Hepatic stellate cell (primary cell): ENCODE measurements around the gene LTBP2.
A peak's percentile ranks its signal among the peaks of the same experiment; 100 is the strongest.
"Not testable (repeated sequence)": the region's sequence is repeated elsewhere in the genome, so short reads cannot be mapped to it uniquely, and the experiment has no call there.

Experiments
- DNase-seq: peaks from one replicate; pipeline ENCODE4 v3.0.0; 2011; ENCODE audit warnings: low spot score

The LTBP2 gene

DNA sequence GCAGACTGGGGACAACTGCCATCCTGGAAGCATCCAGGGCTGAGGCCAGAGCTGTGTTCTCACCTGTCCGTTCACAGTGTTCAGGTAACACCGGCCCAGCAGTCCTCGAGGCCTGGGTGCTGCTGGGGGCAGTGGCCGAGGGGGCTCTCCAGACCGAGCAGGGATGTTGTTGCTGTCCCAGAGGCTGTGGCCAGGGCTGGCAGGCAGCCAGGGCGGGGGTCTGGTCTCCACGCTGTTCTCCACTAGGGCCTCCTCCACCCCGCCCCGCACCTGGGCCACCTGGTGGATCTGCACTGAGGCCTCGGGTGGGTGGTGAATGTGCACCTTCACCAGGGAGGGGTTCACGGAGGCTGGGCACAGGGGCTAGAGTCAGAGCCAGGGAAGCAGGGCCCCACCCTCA, 61.0 kb downstream of the LTBP2 start:
- DNase-seq = no peak

DNA sequence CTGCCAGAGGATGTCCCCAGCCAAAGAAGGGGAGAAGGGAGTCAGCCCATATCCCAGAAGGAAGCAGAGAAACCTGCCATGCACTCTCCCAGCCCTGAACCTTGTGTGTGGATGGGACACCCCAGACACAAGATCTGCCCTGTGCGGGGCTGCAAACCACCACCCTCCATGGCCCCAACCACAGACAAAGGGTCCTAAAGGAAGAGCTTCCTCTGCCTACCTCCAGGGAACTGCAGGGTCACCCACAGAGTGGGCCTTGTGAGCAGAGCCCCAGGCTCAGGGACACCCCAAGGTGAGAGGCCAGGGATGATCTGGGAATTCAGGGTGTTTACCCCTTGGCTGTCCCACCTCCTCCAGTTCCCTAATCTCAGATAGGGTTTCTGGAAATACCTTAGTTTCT, 62.0 kb downstream of the LTBP2 start:
- DNase-seq = no peak

DNA sequence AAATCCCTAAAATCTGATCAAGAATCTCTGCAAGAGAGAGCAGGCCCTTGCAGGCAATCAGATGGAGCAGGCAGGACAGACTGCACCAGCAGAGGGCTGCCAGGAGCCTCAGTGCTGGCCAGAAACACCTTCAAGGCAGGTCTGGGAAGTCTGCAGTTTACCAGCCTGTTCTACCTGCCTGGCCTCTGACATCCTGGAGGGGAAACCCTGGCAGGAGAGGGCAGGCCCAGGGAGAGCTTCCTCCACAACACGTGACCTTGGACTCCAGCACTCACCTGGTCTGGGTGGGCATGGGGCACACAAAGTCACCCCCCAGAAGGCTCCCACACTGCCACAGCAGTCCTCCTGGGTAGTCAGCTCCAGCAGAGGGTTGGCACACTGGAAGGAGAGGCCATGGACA, 62.4 kb downstream of the LTBP2 start:
- DNase-seq = no peak

DNA sequence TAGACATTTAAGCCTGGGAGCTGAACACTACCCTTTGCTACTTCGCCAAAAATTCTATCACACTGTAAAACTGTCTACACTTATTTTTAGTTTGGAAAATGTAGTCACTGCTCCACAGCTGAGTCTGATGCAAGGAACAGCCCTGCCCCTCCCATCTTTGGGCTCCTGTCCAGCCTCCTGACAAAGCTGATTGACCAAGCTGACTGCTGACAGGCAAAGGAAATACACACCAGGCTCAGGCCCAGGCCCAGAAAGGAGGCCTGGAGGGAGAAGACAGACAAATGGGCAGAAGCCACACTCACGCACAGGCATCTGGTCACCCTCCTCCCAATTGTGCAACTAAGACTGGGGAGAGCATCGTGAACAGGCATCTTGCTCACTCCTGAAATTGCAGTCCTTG, 63.2 kb downstream of the LTBP2 start:
- no peak for DNase-seq

DNA sequence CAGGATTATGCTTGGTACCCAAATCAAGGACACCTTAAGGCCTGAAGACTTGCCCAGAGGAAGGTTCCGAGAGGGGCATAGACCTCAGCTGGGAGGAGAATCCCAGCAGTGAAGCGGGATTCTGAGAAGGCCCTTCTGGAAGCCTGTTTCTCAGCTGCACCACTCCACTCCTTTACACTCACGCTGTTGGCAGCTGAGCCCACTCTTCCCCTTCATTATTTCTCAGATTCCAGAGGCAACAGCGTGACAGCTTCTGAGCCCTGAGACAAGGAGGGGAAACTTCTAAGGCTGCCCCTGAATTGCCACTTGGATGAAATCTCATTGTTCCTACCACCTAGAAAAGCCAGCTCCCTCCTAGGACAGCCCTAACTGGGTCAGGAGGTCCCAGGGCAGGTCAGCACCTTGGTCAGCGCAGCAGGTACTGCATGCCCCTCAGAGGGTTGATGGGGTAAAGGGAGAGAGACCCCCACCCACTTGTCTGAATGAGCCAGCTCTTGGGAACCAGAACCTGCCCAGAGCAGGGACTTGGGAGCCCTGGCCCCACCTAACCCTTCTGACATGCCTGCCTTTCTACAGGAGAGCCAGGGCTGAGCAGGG, 64.6 kb downstream of the LTBP2 start:
- DNase-seq = no peak

DNA sequence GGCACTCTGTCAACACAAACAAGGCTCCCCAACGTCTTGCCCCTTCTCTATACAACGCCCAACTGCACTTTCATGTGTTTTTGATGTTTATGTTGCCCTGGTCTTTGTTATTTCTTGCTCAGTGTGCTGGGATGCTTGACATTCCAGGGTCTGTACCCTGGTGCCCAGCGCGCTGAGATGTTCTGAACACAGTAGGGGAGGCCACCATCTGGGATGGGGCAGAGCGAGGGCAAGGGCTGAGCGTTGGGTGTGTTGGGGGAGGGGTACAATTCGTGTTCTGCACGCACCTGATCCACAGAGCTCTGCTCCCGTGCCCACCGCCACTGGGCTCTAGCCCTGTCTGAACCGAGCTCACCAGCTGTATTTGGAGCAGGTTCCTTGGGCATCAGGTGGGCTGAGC, 65.6 kb downstream of the LTBP2 start:
- DNase-seq = no peak

DNA sequence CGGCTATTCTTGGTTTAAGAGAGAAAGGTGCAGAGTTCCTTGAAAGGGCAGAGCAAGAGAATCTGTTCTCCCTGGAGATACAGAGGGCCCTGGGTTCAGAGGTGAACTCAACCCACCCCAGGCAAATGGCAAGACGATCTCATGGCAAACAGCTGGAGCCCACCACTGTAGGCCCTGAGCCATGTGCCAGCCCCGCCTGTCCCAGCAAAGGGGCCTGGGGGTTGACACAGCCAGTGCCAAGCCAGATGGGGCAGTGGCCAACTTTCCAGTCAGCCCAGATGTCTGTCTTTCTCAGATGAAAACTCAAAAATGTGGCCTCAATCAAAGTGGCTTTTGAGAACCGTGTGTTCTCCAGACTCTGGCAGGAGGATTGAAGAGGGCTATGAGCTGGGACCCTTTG, 66.7 kb downstream of the LTBP2 start:
- no peak for DNase-seq

DNA sequence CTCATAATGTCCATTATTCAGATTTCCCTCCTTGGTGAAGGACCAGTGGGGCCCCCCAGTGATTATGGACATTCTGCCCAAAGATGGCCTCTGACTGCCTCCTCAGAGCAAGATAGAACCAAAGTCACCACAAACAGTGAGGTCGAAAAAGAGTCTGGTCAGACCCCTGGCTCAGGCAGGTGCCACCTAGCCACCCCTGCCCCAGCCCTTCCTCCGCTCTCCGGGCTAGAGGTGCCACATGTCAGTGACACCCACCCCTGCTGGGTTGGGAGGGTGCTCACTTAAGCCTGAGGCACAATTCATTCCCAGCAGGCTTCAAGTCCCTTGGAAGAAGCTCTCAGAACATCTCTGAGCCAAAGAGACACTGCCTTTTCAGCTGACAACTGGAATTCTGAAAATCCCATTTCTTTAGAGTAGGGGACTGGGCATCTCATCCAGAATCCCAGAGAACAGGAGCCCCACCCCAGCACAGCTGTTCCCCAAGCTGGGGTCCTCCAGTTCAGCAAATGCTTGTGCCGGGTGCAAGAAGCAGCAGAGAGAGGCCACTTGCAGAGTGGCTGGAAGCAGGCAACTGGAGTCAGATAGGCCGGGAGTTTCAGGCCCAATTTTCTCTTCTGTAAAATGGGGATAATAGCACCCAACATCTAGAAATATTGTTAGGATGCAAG, 68.1 kb downstream of the LTBP2 start:
- no peak for DNase-seq

DNA sequence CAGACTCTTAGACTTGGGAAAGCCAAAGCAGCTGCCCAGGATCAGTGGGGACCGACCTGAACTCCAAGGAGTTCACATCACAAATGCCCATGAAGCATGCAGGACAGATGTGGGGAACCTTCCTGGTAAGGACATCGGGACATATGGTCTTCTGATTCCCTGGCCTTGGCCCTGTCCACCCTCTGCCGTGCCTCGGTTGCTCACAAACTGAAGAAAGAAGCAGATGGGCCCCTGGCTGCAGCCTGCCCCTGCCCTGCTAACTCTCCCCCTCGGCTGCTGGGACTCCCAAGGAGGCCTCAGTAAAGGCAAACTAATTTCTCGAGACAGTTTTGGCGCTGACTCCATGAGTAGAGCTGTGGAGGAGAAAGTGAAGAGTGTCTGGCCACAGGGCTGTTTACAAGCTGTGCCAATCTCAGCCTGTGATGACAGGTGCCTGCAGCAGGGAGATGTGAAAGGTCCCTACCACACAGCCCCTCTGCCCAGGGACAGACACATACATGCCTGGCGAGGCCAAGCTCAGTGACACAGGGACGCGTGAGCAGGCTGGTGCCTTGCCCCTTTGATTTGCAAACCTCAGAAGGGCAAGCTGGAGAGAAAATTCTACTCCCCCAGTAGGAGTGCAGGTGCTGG, 69.9 kb downstream of the LTBP2 start:
- DNase-seq = no peak

DNA sequence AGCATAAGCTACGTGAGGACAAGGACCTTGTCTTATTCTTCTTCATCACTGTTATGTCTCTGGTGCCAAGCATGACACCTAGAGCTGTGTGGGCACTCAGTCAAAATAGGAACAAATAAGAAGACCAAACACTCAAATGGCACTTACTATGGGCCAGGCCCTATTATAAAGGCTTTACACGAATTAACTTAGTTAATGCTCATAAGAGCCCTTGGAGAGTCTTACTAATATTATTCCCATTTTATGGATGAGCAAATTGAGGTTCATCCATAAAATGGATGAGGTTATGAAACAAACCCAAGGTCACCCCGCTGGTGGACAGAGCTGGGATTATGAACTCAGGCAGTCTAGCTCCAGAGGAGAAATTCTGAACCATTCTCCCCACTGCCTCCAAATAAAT, 70.8 kb downstream of the LTBP2 start:
- no peak for DNase-seq

DNA sequence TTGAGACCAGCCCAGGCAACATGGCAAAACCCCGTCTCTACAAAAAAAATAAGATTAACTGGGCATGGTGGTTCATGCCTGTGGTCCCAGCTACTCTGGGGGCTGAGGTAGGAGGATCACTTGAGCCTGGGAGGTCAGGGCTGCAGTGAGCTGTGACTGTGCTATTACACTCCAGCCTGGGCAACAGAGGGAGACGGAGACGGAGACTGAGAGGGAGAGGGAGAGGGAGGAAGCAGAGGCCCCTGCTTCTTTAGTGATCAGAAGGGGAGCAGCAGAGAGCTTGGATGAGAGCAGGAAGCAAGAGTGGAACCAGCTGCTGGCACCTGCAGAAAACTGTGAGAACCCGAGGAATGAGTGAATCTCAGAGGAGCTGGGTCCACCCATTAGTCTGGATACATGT, 72.5 kb downstream of the LTBP2 start:
- DNase-seq = no peak

DNA sequence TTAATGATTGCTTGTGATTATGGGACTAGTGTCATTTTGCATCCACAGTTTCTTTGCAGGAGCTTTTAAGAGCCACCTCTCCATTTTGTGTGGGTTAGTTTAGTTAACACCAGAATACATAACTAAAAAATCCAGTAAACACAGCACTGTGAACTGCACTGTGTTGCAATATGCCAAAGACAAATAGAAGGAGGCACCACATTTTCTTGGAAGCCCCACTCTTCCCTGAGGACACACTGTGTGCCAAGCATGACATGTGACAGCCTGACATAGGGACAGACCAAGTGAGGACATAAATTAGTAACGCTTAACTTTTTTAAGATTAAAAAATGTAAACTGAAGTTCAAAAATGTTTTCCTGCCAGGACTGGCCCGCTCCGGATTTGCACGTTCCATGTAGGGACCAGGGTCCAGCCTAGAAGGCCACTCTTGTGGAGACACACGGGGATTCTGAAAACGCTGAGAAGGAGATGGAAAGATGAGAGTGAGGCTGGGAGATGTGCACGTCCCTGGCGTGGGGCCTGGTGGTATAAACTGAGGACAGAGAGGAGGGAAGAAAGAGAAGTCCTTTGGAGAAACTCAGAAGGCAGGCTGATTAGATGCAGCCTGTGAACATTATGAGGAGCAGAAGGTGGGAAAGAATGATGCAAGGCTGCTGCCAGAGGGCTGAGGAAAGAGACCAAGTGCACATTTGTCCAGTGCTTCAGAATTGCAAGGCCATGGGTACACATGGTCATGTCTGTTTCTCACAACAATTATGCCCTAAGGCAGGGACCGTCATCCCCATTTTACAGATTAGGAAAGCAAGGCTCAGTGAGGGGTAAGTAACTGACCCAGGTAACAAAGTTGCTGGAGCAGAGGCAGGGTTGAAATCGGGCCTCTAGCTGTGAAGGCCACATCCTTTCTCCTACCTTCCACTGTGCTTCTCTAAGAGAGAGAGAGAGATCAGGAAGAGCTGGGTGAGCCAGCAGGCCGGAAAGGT, 73.3 kb downstream of the LTBP2 start:
- no peak for DNase-seq

DNA sequence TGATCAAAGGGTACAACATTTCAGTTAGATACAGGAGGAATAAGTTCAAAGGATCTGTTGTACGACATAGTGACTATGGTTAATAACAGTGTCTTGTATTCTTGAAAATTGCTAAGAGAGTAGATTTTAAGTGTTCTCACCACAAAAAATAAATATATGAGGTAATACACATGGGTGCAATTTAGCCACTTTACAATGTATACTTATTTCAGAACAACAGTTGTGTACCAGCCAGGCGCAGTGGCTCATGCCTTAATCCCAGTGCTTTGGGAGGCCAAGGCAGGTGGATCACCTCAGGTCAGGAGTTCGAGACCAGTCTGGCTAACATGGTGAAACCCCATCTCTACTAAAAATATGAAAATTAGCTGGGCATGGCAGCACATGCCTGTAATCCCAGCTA, 75.7 kb downstream of the LTBP2 start:
- DNase-seq = not testable (repeated sequence)

DNA sequence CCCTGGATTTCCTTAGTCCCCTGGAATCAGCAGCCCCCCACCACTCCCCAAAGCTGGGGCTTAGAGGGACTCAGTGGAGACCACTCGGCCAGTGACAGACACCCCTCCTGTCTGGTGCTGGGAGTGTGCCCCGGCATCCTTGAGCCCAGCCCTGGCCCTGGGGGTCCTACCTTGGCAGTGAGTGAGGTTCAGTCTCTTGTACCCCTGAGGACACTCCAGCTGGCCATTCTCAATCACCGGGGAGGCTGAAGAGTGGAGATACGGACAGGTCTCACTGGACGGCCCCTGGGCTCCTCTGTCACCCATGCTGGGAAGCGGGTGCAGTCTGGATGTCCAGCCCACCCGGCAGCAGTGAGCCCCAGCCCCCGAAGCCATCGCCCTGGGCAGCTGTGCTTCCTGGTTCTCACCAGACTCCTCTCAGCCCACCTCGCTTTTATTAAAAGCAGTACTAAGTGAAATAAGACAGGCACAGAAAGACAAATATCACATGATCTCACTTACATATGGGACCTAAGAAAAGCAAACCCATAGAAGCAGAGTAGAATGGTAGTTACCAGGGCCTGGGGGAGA, 76.2 kb downstream of the LTBP2 start:
- DNase-seq = no peak

DNA sequence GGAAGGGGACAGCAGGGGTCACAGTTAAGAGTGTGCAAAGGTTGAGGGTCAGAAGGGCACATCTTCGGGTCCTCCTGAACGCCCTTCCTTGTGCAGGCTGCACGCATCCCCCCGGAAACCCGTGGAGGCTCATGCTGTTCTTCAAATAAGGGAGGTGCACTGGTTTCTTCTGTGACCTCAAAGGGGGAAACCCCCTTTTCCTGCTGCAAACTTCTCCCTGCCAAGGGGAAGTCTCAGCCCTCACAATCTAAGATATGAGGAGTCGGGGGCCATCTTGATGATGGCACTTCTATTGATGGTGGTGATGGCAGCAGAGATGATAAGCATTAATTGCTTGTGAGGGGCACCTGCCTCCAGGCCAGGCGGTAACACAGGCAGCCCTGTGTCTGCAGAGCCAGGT, 78.5 kb downstream of the LTBP2 start:
- DNase-seq = no peak

DNA sequence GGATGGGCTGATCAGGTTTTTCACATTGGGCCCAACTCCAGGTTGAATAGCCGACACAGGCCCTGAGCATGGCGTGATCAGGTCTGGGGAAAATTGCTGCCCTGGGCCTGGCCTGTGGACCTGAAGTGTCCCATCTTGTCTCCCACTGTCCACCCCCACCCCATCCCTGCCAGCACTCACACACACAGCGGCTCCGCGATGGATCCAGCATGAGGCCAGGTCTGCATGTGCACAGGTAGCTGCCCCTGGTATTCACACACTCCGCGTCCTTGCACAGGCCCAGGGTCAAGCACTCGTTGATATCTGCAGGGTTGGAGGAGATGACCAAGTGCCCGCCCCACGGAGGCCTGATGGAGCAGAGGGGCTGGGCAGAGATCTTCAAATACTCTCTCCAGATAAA, 79.8 kb downstream of the LTBP2 start:
- DNase-seq = no peak

DNA sequence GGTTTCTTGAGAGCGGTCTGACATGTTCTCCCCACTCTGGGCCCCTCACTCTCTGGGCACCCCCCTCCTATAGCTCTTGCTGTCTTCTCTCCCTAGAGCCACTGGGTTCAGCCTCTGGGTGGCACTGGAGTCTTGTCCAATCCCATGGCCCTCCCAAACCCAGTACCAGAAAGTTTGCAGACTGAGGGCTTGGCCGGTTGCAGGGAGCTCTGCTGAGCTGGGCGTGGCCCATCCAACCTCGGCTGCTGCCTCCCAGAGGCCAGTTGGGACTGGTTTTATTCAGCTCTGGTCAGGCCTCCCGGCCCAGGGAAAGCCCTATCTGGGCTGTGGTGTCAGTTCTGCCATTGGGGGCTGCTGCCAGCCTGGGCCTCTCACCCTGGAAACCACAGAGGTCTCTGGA, 80.6 kb downstream of the LTBP2 start:
- DNase-seq = peak; percentile 72

DNA sequence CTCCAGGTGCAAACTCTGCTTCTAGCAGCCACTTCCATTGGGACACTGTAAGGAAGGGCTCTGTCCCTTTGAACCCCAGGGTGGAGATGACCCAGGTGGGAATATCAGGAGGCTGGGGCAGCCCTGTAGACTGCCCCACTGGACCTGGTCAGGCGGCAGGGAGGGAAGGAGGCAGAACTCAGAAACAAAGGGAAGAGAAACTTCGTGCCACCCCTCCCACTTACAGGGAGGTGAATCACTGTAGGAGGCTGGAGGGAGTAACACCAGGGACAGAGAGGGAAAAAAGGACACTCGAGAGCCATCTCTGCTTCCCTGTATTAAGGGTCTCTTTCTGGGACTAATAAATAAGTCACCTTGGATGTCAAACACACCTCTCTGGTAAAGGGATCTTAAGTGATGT, 81.0 kb downstream of the LTBP2 start:
- no peak for DNase-seq

DNA sequence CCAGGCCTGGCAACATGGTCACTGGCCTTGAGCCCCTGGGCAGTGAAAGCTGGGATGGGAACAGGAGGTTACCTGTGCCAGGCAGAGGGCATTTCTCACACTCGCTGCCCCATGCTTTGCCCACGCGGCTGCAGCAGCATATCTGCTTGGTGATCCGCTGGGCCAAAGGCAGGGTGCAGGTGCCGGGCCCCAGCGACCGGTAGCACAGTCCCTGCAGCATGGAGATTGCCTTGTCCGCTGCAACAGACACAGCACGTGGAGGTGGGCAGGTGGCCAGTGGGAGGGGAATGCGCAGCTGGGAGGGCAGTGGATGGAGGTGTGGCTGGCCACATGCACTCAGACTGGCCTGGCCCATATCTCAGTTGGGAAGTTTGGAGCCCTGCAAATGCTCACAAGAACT, 83.2 kb downstream of the LTBP2 start:
- DNase-seq = no peak

DNA sequence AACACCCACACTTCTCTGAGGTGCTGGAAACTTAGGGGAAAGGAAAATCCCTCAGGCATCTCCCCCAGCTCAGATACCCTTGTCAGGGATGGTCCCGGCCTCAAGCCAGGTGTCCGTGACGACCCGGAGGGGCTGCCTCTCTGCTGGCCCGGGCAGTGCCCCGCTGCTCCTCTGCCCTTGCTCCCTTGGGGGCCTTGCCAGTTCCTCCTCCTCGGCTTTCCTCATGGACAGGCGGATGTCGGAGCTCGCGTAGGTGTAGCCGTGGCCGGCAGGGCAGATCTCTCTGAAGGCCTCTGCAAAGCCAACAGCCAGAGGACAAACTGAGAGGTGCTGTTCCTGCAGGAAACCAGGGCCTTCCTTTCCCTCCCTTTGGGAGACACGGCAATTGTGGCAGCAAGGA, 83.6 kb downstream of the LTBP2 start:
- no peak for DNase-seq

DNA sequence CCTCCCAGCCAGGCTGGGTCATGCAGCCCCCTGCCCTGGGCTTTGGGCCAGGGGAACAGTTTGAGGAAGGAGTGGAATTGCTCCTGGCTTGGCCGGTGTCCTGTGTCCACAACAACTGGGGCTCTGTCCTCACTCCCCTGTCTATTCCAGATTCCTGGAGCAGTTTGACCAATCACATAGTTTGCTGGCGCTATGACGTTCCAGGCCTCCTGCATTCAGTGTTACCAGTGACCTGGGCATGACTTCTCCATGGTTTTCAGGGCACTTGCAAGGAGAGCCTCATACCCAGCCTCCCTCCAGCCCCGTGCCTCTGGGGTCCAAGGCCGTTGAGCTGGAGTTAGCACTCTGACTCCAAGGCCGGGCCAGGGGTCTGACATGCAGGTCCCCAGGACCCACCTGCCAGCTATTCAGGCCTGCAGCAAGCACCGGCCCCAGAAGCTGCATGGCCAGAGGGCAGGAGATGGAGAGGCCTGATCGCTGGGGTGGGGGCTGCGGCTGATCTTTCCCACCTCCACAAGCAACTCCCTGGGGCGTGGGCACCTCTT, 84.2 kb downstream of the LTBP2 start:
- DNase-seq = no peak
